Measurements from ENCODE around the gene PFKFB3.

PFKFB3 gene

GRCh38 chr10:6269432-6269831 lies 66.7 kb downstream of the PFKFB3 start:
- Histone ChIP-seq H2AFZ (ENCODE audit: low read length) (no peak overlapping the region), H3K4me1 (ENCODE audit: insufficient read depth, low read length, severe bottlenecking) (peaks cover 10% of the 10 kb centered on the region), H3K4me2 (ENCODE audit: low read length) (no peak overlapping the region), H3F3A (ENCODE audit: insufficient read depth, low read length) (no peaks in the 10 kb centered on the region), H3K9me2 (ENCODE audit: low read depth, low read length) (no peaks in the 10 kb centered on the region), H3K9ac (ENCODE audit: low read length) (no peak overlapping the region), H3K79me2 (ENCODE audit: insufficient read depth, low read length) (no peaks in the 10 kb centered on the region), H3K36me3 (ENCODE audit: insufficient read depth, low read length) (no peaks in the 10 kb centered on the region), H3K27ac (ENCODE audit: low read depth, low read length, poor library complexity, severe bottlenecking) (no peak overlapping the region), H3K4me3 (ENCODE audit: low read depth, low read length, poor library complexity, severe bottlenecking) (no peak overlapping the region), H4K20me1 (ENCODE audit: insufficient read depth, low read length) (no peaks in the 10 kb centered on the region), H3K9me3 (ENCODE audit: low read length) (no peaks in the 10 kb centered on the region), H3K27me3 (ENCODE audit: insufficient read depth, low read length) (no peaks in the 10 kb centered on the region)
- TF ChIP-seq EZH2 (IDR thresholded peaks at IDR 0.05; ENCODE audit: borderline replicate concordance, low read length) = no peak
- TF ChIP-seq, protein P1, sequence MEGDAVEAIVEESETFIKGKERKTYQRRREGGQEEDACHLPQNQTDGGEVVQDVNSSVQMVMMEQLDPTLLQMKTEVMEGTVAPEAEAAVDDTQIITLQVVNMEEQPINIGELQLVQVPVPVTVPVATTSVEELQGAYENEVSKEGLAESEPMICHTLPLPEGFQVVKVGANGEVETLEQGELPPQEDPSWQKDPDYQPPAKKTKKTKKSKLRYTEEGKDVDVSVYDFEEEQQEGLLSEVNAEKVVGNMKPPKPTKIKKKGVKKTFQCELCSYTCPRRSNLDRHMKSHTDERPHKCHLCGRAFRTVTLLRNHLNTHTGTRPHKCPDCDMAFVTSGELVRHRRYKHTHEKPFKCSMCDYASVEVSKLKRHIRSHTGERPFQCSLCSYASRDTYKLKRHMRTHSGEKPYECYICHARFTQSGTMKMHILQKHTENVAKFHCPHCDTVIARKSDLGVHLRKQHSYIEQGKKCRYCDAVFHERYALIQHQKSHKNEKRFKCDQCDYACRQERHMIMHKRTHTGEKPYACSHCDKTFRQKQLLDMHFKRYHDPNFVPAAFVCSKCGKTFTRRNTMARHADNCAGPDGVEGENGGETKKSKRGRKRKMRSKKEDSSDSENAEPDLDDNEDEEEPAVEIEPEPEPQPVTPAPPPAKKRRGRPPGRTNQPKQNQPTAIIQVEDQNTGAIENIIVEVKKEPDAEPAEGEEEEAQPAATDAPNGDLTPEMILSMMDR (IDR thresholded peaks at IDR 0.05; ENCODE audit: low read length) = no peak

DNA sequence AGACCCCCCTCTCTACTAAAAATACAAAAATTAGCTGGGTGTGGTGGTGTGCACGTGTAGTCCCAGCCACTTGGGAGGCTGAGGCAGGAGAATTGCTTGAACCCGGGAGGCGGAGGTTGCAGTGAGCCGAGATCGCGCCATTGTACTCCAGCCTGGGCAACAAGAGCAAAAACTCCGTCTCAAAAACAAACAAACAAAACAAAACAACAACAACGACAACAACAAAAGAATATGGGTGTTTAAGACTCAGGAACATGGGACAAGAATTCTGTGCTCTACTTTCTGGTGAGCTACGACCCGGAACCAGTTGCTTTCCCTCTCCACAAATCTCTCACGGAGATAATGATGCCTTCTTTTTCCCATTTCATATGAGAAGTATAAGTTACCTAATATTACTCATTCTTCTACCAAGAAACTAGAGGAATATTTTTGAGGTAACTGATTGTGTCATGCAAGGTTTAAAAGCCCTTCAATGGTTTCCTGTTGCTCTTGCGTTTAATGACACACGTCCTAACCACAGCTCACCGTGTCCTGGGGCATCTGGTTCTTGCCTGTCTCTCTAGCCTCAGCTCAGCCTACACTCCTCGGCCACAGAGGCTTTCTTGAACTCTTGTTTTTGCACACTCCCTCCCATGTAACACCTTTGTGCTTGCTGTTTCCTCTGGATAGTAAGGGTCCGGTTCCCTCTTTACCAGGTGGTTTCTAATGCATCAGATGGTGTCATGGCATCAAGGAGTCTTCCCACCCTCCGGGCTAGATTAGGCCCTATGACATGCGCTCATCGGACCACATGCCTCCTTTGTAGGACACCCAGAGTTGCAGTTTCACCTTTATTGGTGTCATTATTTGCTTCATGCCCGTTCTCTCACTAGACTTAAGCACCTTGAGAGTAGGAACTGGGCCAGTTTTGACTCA lies 67.5 kb downstream of the PFKFB3 start:
- no peak for TF ChIP-seq EZH2 (IDR thresholded peaks at IDR 0.05; ENCODE audit: borderline replicate concordance, low read length)
- TF ChIP-seq, protein P1 (IDR thresholded peaks at IDR 0.05; ENCODE audit: low read length) = no peak
- no peaks in the 10 kb centered on the region for H3K79me2 ChIP-seq (ENCODE audit: insufficient read depth, low read length)
- H3K27ac ChIP-seq (ENCODE audit: low read depth, low read length, poor library complexity, severe bottlenecking) = no peak overlapping the region

GRCh38 chr10:6270951-6271350 lies 68.2 kb downstream of the PFKFB3 start:
- TF ChIP-seq, protein P1 (IDR thresholded peaks at IDR 0.05; ENCODE audit: low read length) = no peak
- no peak for TF ChIP-seq EZH2 (IDR thresholded peaks at IDR 0.05; ENCODE audit: borderline replicate concordance, low read length)
- no peak overlapping the region for H3K4me2 ChIP-seq (ENCODE audit: low read length)
- no peaks in the 10 kb centered on the region for H3K36me3 ChIP-seq (ENCODE audit: insufficient read depth, low read length)
- no peaks in the 10 kb centered on the region for H3K9me3 ChIP-seq (ENCODE audit: low read length)
- no peak overlapping the region for H3K27ac ChIP-seq (ENCODE audit: low read depth, low read length, poor library complexity, severe bottlenecking)
- no peaks in the 10 kb centered on the region for H3K9me2 ChIP-seq (ENCODE audit: low read depth, low read length)
- H3K4me3 ChIP-seq (ENCODE audit: low read depth, low read length, poor library complexity, severe bottlenecking) = no peak overlapping the region
- no peaks in the 10 kb centered on the region for H3F3A ChIP-seq (ENCODE audit: insufficient read depth, low read length)
- no peaks in the 10 kb centered on the region for H3K79me2 ChIP-seq (ENCODE audit: insufficient read depth, low read length)
- H4K20me1 ChIP-seq (ENCODE audit: insufficient read depth, low read length) = no peaks in the 10 kb centered on the region
- no peak overlapping the region for H2AFZ ChIP-seq (ENCODE audit: low read length)
- no peak overlapping the region for H3K9ac ChIP-seq (ENCODE audit: low read length)
- peaks cover 25% of the 10 kb centered on the region for H3K4me1 ChIP-seq (ENCODE audit: insufficient read depth, low read length, severe bottlenecking)
- H3K27me3 ChIP-seq (ENCODE audit: insufficient read depth, low read length) = no peaks in the 10 kb centered on the region

More for the DNA sequence above, 67.5 kb downstream of the PFKFB3 start:
- no peaks in the 10 kb centered on the region for H3K36me3 ChIP-seq (ENCODE audit: insufficient read depth, low read length)
- H3K27me3 ChIP-seq (ENCODE audit: insufficient read depth, low read length) = no peaks in the 10 kb centered on the region
- no peaks in the 10 kb centered on the region for H3K9me2 ChIP-seq (ENCODE audit: low read depth, low read length)
- H3K4me3 ChIP-seq (ENCODE audit: low read depth, low read length, poor library complexity, severe bottlenecking) = no peak overlapping the region
- no peak overlapping the region for H2AFZ ChIP-seq (ENCODE audit: low read length)
- H3K4me2 ChIP-seq (ENCODE audit: low read length) = no peak overlapping the region
- H3K9me3 ChIP-seq (ENCODE audit: low read length) = no peaks in the 10 kb centered on the region
- no peaks in the 10 kb centered on the region for H3F3A ChIP-seq (ENCODE audit: insufficient read depth, low read length)
- H3K4me1 ChIP-seq (ENCODE audit: insufficient read depth, low read length, severe bottlenecking) = peaks cover 18% of the 10 kb centered on the region
- no peaks in the 10 kb centered on the region for H4K20me1 ChIP-seq (ENCODE audit: insufficient read depth, low read length)
- no peak overlapping the region for H3K9ac ChIP-seq (ENCODE audit: low read length)
